HG03521 (cell line): ENCODE data around the gene POLR3E.
"Not testable (repeated sequence)": the region's sequence is repeated elsewhere in the genome, so short reads cannot be mapped to it uniquely, and the experiment has no call there.

Experiments
- ATAC-seq: cut with Tn5 transposase; IDR thresholded peaks from one replicate; pipeline ENCODE4 v1.9.1; 2021; ENCODE audit warnings: mild to moderate bottlenecking, moderate library complexity; ENCODE audit not compliant: unreplicated experiment

The POLR3E gene

DNA sequence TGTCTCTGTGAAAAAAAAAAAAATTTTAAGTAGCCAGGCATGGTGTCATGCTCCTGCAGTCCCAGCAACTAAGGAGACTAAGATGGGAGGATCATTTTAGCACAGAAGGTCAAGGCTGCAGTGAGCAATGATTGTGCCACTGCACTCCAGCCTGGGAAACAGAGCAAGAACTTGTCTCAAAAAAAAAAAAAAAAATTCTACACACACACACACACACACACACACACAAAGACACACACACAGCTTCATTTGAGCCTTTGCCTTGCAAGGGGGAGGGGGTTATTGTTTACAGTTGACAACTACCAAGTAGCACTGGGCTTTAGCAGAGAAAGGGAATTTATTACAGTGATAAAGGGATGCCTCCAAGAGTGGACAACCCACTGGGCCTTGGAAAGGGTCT lies 4.9 kb upstream of the POLR3E start:
- no peak for ATAC-seq

DNA sequence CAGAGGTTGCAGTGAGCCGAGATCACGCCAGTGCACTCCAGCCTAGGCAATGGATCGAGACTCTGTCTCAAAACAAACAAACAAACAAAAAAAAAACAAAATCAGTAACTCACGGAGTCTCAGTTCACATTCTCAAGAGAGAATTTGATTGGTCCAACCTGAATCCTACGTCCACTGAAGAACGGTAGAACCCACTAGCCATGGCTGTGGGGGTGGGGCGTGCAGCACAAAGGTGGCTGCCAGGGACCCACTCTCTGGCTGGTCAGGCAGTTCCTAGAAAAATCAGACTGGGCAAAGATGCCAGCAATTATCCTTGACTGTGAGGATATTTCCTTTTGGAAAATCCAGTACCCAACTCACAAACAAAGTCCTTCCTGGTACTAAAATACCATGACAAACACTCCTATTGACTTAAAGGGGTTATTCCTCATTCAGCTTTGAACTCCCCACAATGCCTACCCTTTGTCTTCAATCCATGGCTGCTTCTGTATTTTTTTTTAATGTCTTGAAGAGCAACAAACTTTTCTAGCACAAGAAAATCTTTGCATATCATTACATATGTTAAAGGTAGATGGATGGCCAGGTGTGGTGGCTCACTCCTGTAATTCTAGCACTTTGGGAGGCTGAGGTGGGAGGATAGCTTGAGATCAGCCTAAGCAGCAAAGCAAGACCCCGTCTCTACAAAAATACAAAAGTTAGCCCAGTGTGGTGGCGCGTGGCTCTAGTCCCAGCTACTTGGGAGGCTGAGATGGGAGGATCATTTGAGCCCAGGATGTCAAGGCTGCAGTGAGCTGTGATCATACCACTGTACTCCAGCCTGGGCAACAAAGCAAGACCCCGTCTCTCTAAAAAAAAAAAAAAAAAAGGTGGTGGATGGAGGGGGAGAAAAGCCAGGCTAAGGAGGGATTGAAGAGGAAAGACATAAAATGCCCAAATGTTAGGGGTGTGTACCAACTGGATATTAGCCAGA lies 3.8 kb upstream of the POLR3E start:
- no peak for ATAC-seq

DNA sequence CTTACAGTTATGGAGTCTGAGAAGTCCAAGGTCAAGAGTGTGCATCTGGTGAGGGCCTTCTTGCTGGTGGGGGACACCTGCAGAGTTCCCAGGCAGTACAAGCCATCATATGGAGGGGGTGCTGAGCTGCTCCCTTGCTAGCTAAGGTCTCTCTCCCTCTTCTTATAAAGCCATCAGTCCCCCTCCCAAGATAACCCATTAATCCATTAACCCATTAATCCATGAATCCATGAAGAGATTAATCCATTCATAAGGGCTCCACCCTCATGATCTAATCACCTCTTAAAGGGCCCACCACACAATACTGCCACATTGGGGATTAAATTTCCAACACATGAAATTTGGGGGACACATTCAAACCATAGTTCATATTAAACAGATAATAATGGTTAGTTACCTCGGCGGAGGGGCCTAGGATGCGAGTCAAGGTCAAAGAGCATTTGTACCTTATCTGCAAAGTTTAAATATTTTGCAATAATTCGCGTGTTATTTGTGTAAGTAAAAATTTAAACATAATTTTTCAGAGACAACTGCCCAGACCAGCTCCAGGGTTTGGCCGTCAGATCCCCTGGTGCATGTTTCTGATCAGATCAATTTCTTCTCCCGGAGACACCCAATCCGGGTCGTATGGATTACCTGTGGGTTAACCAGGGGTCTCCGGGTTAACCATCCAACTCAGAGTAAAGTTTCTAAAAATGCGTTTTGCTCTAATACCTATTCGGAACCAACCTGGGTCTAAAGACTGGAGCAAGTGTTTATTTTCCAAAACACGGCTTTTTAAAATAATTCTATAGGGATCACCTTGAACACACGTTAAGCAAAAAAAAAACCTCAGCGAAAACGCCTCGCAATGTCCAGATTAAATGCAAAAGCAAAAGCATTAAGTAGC lies 740 bp upstream of the POLR3E start:
- ATAC-seq: no peak

DNA sequence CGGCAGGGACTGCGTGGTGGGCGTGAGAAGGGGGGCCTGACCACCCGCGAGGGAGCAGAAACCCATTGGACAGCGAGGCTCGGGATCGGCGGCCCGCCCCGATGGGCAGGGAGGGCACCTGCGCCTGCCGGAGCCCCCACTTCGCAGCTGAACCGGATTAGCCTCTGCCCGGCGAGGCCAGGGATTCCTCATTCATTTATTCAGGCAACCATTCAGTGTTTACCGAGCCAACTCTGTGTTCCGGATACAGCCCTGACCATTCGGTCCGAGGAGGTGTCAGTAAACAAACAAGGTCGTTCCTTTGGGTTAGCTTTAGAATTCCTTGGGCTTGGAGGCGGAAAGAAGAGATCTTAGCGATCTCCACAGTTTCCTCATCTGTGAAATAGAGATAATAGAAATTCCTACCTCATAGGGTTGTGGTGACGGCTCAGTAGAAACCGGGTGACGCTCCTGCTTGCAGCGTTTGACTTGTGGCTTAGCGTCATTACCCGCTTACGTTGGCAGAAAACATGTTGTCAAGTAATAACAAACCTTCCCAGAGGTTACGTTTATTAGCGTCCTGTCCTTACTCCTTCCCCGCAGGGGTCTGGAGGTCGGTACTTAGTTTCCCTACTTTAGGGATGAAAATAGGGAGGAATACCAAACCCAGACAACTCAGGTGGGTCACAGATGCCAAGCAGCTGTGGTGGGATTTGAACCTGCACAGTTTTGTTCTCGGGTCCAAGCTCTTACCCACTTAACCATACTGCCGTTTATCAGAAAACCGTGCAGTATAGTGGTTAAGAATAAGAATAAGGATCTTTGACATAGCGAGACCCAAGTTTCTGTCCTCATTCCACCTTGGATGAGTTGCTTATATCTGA lies 893 bp downstream of the POLR3E start:
- peak; percentile 23 for ATAC-seq

DNA sequence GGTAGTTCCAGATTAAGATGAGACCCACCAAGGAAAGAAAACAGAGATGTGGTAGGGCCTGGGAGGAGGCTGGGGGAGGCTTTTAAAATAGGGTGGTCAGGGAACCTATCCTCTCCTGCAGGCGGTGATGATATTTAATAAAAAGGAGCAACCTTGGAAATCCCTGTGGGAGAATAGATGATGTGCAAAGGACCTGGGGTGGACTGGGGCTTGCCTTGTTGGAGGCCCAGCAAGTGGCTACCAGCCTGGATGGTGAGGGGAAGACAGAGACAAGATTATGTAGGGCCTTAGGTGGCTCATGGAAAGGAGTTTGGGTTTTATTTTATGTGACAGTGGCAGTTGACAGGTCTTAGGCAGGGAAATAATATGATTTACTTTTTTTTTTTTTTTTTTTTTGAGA lies 1.8 kb downstream of the POLR3E start:
- no peak for ATAC-seq

DNA sequence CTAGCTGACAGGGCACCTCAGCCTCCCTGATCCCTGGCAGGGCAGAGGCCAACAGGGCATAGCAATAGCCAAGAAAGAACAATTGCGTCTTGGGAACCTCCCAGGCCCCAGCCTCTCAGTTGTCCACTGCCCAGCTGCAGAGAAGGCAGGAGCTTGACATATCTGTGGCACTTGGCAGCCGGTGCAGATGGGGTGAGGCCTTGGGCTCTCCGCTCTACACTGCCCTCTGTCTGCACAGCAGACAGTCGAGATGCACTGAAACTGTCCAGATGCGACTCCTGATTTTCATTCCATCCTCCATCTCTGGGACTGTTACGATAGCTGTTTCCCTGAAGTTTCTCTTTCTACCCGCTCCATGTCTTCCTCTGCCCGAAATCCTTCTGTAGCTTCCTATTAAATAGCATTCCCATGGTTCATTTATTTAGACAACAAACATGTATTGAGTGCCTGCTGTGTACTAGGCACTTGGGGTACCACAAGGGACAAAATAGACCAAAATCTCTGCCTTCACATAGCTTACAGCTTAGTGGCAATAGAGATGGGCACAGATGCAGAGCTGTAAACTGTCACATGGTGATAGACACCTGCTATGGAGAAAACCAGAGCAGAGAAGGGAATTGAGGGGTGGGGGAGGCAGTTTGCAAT lies 3.3 kb downstream of the POLR3E start:
- no peak for ATAC-seq

DNA sequence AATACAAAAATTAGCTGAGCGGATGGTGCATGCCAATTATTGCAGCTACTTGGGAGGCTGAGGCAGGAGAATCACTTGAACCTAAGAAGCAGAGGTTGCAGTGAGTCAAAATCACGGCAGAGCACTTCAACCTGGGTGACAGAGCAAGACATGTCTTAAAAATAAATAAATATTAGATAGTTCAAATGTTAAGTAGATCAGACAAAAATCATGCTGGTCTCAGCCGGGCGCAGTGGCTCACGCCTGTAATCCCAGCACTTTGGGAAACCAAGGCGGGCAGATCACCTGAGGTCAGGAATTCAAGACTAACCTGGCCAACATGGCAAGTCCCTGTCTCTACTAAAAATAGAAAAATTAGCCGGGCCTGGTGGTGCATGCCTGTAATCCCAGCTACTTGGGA lies 4.2 kb downstream of the POLR3E start:
- not testable (repeated sequence) for ATAC-seq

DNA sequence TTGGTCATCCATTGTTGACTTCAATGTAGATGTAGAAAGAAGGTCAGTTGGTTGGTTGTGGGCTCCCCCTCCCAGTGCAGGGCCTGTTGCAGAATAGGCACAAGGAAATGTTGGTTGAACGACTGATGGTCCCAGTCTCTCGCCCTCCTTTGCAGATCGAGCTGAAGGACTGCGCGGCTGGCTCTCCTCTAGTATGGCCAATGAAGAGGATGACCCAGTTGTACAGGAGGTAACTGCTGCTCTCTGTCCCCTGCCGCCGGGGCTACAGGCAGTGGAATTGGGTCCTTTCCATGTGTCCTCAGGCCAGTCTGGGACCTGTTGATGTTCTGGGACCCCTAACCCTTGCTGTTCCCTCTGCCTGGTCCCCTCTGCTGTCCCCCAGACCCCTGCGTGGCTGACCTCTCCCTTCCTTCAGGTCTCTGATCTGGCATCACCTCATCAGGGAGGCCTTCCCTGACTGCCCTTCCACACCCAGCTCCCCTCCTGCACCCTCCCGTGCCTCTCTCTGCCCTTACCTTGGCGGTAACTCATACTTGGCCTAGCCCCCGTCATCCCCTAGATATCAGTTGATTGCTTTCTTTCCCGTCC lies 5.7 kb downstream of the POLR3E start:
- ATAC-seq: no peak

DNA sequence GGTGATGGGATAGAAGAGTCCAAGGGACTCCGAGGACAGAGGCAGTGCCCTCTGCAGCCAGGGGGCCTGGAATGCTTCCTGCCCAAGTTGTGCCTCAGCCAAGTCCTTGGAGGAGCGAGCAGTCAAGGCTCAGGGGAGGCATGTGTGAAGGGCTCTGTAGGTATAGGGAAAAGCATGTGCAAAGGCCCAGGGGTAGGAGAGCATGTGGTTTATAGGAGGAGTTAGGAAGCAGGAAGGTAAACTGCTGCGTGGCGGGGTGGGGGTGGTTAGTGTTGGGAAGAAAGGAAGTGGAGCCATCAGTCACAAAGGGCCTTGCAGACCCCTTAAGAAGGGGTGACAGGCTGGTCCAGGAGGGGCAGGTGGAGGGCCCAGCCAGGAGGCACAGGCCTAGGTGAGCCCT lies 7.2 kb downstream of the POLR3E start:
- ATAC-seq: no peak

DNA sequence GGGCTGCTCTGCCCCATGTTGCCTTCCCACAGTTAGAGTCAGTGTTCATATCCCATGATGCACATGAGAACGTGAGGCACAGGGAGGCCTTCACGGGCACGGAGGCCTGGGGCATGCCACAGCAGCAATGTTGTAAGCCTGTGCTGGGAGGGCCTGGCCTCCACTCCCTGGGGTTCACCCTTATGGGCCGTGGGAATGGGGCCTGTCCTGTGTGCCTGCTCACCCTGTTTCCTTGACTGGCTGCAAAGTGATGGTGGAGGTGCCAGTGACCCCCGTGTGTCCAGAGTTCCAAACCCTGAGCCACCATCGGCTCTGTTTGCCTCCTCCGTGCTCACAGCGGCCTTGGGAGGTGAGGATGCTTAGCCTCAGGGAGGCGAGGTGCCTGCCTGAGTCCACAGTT lies 9.6 kb downstream of the POLR3E start:
- ATAC-seq: no peak

DNA sequence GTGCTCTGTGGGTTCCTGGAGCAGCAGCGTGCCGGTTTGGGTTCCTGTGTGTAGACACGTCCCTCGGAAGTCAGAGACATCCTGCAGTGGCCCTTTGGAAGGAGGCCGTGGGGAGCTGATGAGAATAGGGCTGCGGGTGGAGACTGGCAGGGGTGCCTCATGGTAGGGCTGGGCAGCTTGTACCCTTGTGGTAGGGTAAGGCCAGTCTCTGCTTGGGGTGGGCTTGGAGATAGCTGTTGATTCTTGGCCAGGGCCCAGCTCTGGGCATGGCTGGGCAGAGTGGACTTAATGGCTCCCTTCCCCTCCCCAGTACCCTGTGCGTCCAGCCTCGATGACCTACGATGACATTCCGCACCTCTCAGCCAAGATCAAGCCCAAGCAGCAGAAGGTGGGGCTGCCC lies 10.6 kb downstream of the POLR3E start:
- ATAC-seq: no peak

DNA sequence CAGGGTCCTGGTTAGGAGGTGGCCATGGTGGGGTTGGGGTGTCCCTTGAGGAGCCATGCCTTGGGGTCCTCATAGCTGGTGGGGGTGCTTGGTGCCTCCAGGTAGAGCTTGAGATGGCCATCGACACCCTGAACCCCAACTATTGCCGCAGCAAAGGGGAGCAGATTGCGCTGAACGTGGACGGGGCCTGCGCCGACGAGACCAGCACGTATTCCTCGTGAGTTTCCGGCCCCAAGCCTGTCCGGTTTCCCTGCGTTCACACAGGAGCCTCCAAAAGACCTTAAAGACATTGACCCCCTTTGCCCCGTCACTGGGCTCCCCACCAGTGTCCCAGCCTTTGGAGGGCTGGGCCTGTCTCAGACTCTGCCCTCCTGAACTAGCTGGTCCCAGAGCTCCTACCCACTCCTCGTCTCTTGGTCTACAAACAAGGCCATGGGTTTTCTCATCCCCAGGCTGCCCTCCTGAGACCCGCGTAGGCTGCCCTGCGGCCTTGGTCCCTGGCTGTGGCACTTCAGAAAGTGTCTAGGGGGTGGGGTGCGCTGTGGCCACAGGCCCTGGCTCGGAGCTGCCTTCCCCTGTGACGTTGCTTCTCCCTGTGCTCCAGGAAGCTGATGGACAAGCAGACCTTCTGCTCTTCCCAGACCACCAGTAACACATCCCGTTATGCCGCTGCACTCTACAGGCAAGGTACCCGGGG lies 11.8 kb downstream of the POLR3E start:
- no peak for ATAC-seq

DNA sequence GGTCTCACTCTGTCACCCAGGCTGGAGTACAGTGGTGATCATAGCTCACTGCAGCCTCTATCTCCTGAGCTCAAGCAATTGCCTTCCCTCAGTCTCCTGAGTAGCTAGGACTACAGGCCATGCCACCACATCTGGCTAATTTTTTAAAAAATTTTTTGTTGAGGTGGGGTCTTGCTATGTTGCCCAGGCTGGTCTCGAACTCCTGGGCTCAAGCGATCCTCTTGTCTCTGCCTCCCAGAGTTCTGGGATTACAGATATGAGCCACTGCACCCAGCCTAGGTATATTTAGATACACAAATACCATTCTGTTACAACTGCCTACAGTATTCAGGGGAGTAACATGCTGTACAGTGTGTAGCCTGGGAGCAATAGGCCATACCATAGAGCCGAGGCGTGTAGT lies 14.3 kb downstream of the POLR3E start:
- no peak for ATAC-seq

DNA sequence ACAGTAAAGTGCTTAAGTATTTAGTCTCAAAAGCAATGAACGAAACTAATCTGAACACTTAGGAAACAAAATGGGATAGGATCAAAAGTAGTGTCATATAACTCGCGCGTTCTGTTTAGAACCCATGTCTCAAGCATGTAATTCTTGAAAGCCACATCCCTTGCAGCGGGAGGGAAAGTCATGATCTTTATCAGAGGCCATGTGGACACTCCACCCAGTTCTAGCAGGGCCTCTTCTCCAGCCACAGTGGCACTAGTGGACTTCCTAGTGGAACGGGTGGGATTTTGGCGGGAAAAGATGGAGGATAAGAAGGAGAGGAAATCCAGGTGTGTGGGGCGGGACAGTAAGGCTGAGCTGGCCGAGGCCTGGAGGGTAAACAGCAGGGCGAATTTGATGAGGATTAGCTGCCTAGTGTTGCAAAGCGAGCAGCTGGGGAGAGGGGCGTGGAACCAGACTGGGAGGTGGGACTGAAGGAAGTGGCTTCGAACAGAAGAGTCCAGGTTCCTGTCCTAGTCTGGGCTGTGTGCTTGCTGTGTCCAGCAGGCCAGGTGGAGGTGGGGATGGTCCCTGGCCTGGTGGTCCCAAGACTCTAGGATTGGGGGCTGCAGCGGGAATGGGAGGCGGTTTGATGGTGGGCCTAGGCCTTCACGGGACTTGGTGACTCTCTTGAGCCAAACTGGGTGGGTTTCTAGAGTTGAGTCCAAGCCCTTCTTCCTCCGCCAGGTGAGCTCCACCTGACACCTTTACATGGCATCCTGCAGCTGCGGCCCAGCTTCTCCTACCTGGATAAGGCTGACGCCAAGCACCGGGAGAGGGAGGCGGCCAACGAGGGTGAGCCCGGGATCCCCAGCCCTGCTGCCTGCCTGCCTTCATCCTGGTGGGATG lies 15.9 kb downstream of the POLR3E start:
- no peak for ATAC-seq

DNA sequence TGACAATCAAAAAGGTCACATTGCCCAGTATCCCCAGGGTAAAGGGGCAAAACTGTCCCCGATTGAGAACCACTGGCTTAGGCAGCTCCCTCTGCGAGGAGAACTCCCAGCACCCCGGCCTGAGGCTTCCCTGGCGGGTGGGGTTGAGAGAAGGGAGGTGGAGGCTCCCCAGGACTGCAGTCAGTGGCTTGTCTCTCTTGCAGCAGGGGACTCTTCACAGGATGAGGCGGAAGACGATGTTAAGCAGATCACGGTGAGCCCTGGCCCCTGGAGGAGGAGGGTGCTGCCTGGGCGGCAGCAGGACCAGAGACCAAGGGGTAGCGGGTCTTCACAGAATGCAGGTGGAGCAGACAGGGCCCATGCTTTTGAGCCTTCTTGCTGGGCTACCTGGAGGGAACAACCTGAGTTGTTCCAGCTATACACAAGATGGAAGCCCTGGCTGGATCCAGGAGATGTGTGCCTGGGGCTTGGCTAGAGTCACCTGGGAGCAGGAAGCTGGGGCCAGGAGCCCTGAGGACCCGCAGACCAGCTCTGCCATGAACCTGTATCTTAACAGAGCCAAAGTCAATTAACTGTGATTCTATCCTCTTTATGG lies 16.8 kb downstream of the POLR3E start:
- no peak for ATAC-seq

DNA sequence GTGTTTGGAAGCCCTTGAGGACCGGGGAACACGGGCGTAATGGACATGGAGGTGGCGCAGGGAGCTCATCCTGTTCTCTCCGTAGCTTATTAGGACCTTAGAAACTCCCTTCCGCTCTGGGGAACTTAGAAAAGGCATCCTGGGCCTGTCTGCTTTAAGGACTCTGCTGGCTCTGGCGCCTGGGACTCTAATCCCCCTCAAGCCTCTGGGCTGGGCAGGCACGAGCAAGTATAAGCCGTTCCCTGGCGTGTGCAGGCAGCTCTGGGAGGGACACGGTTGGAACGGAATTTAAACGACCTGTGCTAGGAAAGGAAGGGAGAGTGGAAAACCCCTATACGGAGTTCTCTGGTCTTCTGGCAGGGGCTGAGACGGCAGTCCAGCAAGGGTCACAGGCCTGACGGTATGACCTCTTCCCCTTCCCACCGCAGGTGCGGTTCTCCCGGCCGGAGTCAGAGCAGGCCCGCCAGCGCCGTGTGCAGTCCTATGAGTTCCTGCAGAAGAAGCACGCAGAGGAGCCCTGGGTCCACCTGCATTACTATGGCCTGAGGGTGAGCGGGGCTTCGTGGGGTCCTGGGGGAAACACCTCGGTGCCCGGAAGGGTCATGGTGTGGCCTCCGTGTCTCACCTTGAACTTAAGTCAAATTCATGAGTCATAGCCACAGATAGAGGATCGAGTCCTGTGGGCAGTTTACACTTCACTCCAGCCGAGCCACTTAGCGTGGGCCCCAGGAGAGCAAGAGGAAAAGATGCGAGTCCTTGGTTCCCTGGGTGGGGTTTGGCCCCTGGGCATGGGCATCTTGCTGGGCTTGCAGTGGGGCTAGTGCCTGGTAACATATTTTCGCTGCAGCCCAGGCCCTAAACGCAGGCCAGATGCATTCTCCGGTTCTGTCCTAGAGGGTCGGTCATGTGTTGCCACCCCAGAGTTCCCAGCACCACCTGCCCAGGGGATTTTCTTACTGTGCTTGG lies 17.7 kb downstream of the POLR3E start:
- ATAC-seq: no peak

DNA sequence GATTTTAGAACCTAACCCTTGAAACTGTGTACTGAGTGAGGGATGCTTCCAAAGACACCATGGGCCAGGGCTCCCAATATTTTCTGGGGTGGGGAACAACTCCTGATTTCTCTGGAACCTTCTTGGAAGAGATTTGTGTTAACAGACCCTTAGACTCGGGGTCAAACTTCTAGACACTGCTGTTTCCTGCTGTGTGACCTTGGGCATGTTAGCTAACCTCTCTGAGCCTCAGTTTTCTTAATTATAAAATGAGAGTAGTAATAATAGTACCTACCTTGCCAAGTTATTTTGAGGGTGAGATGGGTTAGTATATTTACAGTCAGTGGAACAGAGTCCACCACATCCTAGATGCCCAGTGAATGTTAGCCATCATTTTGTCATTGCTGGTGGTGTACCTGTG lies 18.8 kb downstream of the POLR3E start:
- no peak for ATAC-seq
